ENCODE measurements around the gene UNC93A. TPM values are rescaled to one million over a fixed set of nuclear protein-coding genes. Genes with fewer than 3 reads are reported as not detected.
"Not testable (repeated sequence)": the region's sequence is repeated elsewhere in the genome, so short reads cannot be mapped to it uniquely, and the experiment has no call there.

Gene UNC93A
- total RNA-seq, 1 donor from 2014 or later = not detected

DNA sequence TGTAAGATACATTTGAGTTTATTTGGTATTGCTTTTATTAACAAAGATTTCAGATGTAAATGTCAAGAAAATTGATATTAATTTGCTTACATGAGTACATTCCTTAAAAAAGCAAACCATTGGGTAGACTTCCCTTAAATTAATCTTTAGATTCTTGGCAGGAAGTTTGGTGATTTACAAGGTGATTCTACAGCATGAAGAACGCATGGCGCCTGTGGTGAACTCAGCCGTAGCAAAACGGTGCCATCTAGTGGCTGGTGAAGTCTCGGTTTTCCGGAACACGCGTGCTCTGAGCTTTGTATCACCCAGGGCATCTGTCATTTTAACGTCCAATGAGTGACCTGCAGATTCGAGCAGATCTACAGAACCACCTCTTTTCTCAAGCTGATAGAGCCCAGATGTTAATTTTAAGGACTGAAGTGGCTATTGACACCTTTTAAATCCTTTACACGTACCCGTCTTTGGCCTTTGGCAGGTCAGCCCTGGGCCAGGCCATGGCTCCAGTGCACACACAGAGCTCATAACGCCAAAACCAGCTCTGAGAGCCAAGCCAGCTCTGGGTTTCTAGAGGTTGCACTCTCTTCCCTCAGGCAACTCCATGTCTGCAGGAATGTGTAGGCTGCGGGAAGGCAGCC, 2.4 kb upstream of the UNC93A start:
- DNase-seq (ENCODE audit: missing footprints); intact Hi-C loops (cut with DNase I): not testable (repeated sequence)
- peak; percentile 47 for ATAC-seq

DNA sequence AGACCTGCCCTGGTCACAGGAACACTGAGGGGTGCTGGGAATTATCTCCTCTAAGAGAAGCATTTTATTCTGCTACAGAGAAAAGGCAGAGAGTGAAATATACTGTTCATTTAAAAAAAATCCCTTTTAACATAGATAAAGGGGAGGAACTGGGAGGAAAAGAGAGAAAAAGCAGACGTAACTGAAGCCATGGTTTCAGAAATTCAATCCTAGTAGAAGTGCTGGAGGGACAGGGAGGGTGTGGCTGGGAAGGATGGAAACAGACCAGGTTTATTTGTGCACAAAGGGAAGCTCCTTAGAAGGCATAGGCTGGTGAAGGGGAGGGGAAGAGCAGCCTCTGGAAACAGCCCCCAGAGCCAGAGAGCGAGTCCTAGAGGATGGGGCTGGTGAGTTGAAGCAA, 1.8 kb upstream of the UNC93A start:
- DNase-seq (ENCODE audit: missing footprints); intact Hi-C loops (cut with DNase I); ATAC-seq: not testable (repeated sequence)

DNA sequence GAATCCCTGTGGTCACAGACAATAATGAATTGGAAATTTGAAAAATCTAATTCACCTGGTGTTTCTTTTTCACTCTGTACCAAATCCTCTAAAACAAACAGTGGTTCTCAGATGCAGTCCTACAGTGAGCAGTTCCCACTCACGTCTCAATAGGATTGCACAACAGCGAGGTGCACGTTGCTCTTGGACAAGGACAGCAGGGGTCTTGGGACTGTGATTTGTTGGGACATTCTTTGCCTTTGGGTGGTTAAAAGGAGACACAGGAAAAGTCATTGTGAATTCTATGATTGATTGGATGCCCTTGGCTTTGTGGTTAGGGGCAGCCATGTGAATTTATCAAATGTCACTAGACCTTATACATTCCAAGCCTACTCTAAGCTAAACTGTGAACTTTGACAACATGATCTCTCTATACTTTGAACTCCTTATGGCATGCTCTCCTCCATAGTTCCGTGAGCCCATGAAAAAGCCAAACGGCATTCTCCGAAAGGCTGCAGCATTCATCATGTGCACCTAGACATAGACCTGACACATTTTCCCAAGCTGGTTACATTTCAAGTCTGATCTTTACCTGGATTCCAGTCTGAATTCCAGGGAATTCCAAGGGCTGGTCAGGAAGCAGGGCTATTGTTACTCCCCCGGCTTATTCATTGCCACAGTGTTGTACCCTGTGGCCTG, 647 bp downstream of the UNC93A start:
- ATAC-seq (no peak), DNase-seq (ENCODE audit: missing footprints) (no peak)
- intact Hi-C loops (cut with DNase I) = loop anchor here (5.0 kb wide), 1 partner anchor 74 kb away; no protein-coding TSS in a partner anchor

DNA sequence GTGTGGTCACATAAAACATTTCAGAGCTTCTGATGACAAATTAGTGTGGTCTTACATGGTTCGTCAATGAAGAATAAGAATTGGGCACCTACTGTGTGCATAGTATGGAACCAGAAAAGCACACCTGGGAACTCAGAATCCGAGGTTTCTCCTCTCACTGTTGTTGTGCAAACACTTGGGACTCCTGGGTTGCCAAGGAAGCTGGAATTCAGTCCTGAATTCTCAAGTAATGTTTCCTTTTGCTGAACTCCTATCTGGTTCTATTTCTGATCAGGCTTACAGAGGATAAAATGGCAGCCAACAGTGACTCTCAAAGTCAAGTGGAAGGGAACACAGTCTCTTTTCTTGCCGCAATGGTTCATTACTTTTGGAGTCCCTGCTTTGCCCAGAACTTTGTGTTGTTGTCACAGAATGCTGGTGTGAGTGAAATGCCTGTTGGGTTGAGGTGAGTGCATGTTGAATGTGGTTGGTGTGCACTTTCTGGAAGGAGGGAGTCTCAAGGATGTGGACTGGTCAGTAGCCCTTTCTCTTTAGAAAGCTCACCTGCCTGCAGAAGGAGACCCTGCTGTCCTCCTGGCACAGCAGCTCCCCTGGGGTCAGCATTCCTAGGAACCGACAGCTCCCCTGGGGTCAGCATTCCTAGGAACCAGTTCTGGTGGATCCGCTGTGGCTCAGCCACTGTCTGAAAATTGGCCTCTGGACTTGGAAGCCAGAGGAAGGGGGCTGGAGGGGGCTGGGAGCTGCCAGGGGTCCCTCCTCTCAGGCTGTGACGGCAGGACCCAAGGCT, 1.4 kb downstream of the UNC93A start:
- DNase-seq (ENCODE audit: missing footprints) (no peak), ATAC-seq (no peak)
- intact Hi-C loops (cut with DNase I) = loop anchor here (5.0 kb wide), 1 partner anchor 75 kb away; no protein-coding TSS in a partner anchor

DNA sequence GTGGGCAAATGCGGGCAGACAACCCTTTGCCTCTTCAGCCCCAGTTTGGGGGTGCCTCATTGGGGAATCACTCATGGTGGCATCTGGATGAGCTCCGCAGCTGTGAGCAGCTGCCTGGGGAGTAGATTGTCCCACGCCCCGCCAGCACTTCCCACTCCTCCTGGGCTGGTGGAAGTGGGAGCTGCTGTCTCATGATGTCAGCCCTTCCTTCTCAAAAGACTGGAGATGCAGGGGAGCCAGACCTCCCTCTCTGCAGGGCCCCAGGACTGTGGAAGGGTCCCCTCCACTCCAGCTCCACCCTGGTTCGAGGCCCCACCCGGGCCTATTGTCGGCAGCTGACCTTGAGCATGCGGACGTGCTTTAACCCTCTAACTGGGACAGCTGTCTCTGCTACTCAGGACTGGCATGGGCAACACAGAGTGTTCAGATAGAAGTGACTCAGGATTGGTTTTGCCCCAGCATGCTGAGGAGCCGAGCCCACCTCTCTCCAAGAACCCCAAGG, 2.0 kb downstream of the UNC93A start:
- DNase-seq (ENCODE audit: missing footprints) = no peak
- no peak for ATAC-seq
- intact Hi-C loops (cut with DNase I) = loop anchor here (5.0 kb wide), 1 partner anchor 76 kb away; no protein-coding TSS in a partner anchor

DNA sequence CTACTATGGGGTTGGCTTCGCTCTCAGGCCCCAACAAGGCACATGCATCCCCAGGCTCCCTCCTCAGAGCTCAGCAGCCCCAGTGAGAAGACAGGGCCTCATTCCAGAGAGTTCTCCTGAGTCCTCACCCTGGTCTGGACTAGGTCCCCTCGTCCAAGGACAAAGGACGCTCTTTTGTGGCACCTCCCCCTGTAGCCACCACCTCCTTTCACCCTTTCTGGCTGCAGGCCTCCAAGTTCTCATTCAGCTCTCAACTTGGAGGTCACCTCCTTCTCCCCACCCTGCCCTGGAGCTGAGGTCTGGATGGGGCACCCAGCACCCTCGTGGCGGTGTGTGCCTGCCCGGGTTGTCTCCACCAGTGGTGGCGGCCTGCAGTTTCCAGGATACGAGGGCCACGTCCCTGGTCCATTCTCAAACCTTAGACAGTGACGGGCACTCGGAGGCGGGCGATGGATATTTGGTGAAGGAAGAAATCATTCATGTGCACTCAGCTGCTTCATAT, 2.5 kb downstream of the UNC93A start:
- DNase-seq (ENCODE audit: missing footprints) (no peak), ATAC-seq (no peak)
- intact Hi-C loops (cut with DNase I) = loop anchor here (5.0 kb wide), 1 partner anchor 76 kb away; no protein-coding TSS in a partner anchor

DNA sequence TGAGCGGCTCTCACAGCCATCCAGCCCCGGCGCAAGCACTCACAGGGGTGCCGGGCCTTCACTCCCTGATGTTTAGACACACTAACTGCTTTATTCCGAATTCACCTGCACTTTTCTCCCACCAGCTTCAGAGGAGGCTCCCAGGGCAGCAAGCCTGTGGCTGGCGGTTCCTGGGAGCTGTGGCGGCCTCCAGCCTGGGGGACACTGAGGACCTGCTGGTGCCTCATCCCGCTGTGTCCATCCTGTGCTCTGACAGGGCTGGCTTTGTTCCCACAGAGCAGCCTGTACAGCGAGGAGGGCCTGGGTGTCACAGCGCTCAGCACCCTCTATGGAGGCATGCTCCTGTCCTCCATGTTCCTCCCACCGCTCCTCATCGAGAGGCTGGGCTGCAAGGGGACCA, 3.1 kb downstream of the UNC93A start:
- ATAC-seq (no peak), DNase-seq (ENCODE audit: missing footprints) (no peak)
- intact Hi-C loops (cut with DNase I) = loop anchor here (5.0 kb wide), 1 partner anchor 77 kb away; no protein-coding TSS in a partner anchor

DNA sequence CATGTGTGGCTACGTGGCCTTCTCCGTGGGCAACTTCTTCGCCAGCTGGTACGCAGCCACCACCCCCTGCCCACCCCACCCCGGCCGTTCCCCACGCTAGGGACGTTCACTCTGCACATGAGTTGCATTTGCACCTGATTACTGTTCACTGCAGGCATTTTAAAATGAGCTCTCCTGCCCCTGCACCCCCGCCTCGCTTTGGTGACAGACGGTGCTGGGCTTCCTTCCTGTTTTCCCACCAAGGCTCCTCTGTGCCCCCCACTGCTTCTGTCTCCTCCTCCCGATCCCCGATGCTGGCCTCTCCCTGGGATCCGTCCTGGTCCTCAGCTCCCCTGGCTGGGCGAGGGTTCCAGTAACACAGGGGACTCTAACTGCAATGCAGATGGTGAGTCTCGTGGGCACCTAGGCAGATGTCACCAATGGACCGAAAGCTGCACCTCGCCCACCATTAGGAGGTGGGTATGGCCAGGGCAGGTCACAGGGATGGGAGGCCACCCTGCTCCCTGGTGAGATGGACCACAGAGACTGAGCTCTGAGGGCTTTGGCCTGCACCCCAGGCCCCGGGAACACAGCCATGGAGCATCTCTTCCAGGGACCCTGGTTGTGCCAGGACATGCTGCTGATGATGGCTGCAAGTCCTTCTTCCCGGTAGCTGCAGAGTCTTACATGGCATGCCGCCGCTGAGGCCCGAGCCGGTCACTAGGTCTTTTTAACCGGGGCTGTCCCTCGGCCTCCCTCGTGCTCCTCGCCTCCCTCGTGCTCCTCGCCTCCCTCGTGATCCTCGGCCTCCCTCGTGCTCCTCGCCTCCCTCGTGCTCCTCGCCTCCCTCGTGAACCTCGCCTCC, 3.8 kb downstream of the UNC93A start:
- ATAC-seq = no peak
- no peak for DNase-seq (ENCODE audit: missing footprints)
- intact Hi-C loops (cut with DNase I) = loop anchor here (5.0 kb wide), 1 partner anchor 78 kb away; no protein-coding TSS in a partner anchor

DNA sequence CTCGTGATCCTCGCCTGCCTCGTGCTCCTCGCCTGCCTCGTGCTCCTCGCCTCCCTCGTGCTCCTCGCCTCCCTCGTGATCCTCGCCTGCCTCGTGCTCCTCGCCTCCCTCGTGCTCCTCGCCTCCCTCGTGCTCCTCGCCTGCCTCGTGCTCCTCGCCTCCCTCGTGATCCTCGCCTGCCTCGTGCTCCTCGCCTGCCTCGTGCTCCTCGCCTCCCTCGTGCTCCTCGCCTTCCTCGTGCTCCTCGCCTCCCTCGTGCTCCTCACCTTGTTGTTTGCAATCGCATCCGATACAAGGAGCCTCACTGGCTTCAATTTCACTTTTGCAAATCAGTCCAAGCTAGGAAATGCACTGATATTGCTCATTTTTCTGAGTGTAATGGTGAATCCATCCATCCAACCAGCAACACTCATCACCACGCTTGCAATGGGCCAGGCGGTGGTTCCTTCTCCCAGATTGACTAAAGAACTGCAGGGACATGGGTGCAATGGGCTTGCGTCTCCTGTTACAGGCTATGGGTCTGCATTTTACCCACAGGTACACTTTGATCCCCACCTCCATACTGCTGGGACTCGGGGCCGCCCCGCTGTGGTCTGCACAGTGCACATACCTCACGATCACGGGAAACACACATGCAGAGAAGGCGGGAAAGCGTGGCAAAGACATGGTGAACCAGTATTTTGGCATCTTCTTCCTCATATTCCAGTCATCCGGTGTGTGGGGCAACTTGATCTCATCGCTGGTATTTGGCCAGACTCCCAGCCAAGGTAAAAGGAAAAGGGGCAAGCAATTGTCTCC, 4.6 kb downstream of the UNC93A start:
- DNase-seq (ENCODE audit: missing footprints) (no peak), ATAC-seq (no peak)
- intact Hi-C loops (cut with DNase I) = no loop called here

DNA sequence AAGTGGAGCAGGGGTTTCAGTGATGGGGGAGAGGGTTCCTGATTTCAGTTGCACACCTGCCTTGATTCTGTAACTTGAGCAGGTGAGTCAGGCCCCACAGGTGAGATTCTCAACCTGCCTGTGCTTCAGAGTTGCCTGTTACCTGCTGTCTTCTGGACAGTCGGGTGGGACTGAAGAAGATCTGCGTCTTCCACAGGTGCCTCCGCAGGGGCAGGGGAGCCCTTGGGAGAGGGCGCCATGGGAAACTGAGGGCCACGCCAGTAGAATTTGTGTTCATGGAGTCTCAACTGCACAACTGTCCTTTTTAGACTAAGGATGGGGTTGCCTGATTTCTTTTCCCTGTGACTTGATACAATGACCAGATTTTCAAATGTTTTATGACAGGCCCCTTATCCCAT, 5.2 kb downstream of the UNC93A start:
- ATAC-seq (no peak), DNase-seq (ENCODE audit: missing footprints) (no peak)
- intact Hi-C loops (cut with DNase I) = no loop called here

DNA sequence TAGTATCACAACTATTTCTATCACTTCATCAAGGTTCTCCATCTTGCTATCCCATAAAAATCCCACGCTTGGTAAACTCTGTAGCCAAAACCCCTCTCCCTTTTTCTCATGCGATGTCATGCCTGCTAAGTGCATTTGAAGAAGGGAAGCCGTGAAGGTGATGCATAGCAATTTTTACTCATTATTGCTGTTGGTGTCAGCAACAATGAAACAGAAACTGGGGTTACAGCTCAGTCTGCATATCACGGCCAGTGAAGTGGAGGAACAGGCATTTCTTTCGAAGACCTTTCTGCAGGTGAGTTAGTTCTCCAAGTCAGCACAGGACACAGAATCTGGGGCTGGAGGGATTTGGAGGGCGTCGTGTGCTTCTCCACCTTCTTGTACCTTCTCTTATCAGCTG, 5.8 kb downstream of the UNC93A start:
- DNase-seq (ENCODE audit: missing footprints) (no peak), ATAC-seq (no peak)
- intact Hi-C loops (cut with DNase I) = no loop called here

DNA sequence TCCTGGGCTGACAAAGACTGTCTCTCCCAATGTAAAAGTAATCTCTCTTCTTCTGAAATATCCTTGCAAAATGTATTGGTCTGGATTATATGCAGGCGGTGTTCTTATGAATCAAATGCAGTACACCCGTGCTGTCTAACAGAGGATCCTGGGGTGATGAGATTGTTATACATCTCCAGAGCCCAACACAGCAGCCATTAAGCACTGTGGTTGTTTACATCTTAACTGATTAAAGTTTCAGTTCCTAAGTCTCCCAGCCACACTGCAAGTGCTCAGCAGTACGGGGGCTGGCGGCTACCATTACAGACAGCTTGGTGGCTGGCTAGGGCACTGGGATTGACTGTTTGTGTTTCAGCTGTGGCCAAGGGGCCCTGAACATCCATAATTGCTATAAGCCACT, 7.0 kb downstream of the UNC93A start:
- intact Hi-C loops (cut with DNase I) = no loop called here

DNA sequence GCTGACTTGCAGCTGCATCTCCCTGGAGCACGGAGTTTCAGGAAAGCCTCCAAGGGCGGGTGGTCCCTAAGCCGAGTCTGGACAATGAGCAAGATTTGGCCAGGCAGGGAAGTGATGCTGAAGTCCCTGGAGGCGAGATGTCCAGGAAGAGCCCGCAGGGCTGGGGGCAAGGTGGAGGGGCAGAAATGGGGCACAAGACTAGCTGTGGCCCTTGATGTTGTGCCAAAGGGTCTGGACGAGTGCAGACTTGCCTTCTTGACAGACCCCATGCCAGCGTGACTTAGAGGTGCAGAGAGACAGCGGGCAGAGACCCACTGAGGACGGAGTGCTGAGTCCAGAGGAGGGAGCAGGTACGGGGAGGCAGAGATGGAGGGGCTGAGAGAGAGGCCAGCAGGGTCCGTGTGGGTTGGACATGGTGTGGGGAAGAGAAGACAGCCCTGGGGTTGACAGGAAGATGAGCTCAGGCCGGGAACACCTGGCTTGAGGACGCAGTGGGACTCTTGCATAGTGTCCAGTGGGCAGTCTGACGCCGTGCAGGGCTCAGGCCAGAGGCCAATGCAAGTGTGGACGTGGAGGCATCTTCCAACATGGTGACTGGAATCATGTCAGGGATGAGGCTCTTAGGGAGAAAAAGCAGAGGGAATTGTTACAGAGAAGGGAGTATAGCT, 8.7 kb downstream of the UNC93A start:
- DNase-seq (ENCODE audit: missing footprints) (peak; percentile 53), ATAC-seq (no peak)
- intact Hi-C loops (cut with DNase I) = no loop called here

More for the DNA sequence above, 7.0 kb downstream of the UNC93A start:
- ATAC-seq (no peak), DNase-seq (ENCODE audit: missing footprints) (no peak)

DNA sequence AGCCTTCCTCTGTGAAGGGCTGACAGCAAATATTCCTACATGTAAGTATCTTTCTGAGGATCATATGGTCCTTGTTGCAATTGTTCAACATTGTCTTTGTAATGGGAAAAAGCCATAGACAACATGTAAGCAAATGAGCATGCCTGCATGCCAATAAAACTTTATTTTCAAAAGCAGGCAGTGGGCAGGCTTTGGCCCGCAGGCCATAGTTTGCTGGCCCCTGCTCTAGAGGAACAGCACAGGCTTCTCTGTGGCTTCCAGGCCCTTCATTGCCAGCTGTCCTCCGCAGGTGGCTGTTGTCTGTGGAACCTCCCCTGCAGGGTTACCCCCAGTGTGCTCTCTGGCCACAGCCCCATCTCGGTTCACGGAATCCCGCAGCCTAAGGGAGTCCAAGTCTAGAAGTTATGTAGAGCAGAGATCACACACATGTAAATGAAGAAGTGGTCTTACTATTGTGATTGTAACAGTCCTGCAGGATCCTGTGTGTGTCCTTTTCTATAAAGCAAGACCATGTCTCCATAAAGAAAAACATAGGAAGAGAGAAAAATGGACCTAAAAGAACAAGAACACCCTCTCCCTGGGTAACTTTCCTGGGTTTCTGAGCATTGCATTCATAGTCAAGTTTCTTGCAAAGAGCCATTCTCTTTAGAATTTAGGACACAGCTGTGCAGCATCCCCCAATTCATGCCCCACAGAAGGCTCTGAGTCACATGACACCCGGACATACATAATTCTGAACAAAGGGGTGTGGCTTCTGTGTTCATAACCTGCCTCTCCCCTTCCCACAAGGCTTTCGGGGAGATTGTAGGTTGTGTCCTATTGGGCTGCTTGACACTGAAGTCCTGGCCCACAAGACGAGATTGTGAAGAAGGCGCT, 10.0 kb downstream of the UNC93A start:
- no peak for DNase-seq (ENCODE audit: missing footprints)
- no peak for ATAC-seq
- intact Hi-C loops (cut with DNase I) = no loop called here

DNA sequence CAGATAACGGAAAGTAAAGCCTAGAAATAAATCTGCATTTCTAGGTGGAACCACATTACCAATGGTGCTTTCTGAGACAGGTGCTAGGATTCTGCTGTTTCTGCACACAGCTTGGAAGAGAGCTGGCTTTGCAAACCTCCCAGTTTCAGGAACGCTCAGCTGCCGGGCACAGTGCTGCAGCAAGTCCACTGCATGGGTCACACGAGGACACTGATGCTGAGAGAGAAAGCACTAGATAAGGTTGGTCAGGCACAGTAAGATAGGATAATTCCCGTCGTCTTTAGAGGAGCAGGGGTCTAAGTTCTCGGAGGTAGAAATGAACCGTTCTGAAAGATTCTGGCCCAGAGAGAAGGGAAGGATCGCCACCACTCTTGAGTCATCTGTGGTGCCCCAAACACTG, 11.0 kb downstream of the UNC93A start:
- intact Hi-C loops (cut with DNase I) = no loop called here
- DNase-seq (ENCODE audit: missing footprints) = no peak
- peak; percentile 38 for ATAC-seq

DNA sequence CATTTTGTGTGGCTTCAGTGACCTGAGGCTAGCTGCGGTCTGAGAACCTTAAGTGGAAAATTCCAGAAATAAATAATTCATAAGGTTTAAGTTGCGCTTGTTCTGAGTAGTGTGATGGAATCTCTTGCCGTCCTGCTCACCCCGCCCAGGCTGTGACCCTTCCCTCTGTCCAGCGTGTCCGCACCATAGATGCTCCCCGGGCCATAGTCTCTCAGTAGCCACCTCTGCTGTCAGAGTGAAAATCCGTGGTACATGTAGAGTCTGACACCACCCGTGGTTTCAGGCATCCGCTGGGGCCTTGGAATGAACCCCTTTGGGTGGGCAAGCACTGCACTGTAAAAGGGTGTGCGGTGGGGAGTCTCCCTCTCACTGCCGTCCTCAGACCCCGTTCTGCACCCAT, 11.7 kb downstream of the UNC93A start:
- DNase-seq (ENCODE audit: missing footprints) (peak; percentile 34), ATAC-seq (no peak)
- intact Hi-C loops (cut with DNase I) = no loop called here
